HepG2 (cell line): ENCODE results near the gene CARD16. TPM values are rescaled to one million over a fixed set of nuclear protein-coding genes. Genes with fewer than 3 reads are reported as not detected.

Source experiments
- CENPT ChIP-seq: sonication (generic); formaldehyde crosslinking; IDR thresholded peaks from 2 replicates; pipeline ENCODE4 v1.8.0; 2022; ENCODE audit warnings: low read depth, mild to moderate bottlenecking, moderate library complexity, missing genetic modification reagents
- CREB1 ChIP-seq, 2 experiments: fragments of 450-650 bp in 1 of 2; IDR thresholded peaks; 2 replicates each; pipeline ENCODE4 v1.6.1; 2016 to 2017; ENCODE audit warnings: control low read depth in 1 of 2, mild to moderate bottlenecking in 1 of 2, missing compliant biosample characterization in 1 of 2, missing genetic modification characterization in 1 of 2
- FOXA3 ChIP-seq: IDR thresholded peaks from 2 replicates; pipeline ENCODE4 v1.6.1; 2016; ENCODE audit warnings: missing genetic modification reagents, missing compliant biosample characterization
- HMG20A ChIP-seq: IDR thresholded peaks from 2 replicates; pipeline ENCODE4 v1.6.1; 2016; ENCODE audit warnings: borderline replicate concordance
- IRX3 ChIP-seq: sonication (generic); formaldehyde crosslinking; IDR thresholded peaks from 2 replicates; pipeline ENCODE4 v1.8.1; 2023; ENCODE audit warnings: mild to moderate bottlenecking, low read depth, missing genetic modification reagents, borderline replicate concordance
- ISL2 ChIP-seq: sonication (generic); formaldehyde crosslinking; IDR thresholded peaks from 2 replicates; pipeline ENCODE4 v1.5.0; 2020; ENCODE audit warnings: missing genetic modification reagents
- MED13 ChIP-seq: sonication (generic); formaldehyde crosslinking; IDR thresholded peaks from 2 replicates; pipeline ENCODE4 v1.5.0; 2020; ENCODE audit warnings: missing genetic modification reagents
- SALL1 ChIP-seq: sonication (generic); formaldehyde crosslinking; IDR thresholded peaks from 2 replicates; pipeline ENCODE4 v1.8.0; 2022; ENCODE audit warnings: mild to moderate bottlenecking, missing genetic modification reagents
- SOX13 ChIP-seq, 3 experiments: fragments of 450-650 bp in 1 of 3; sonication (generic) in 1 of 3; formaldehyde crosslinking in 1 of 3; IDR thresholded peaks in 2 of 3; conservative IDR thresholded peaks in 1 of 3; 2 replicates each; pipeline versions ENCODE4 v1.5.0 to v1.6.1; 2016 to 2020; ENCODE audit warnings: antibody characterized with exemption in 1 of 3, mild to moderate bottlenecking in 1 of 3, missing compliant biosample characterization in 1 of 3, missing genetic modification reagents in 1 of 3, moderate library complexity in 1 of 3
- ZMYM3 ChIP-seq: sonication (generic); formaldehyde crosslinking; IDR thresholded peaks from 2 replicates; pipeline ENCODE4 v1.5.1; 2020; ENCODE audit warnings: mild to moderate bottlenecking, missing genetic modification reagents
- ZSCAN21 ChIP-seq: sonication (generic); formaldehyde crosslinking; IDR thresholded peaks from 2 replicates; pipeline ENCODE4 v1.8.0; 2022; ENCODE audit warnings: mild to moderate bottlenecking, missing genetic modification reagents, moderate library complexity, borderline replicate concordance
- polyA plus RNA-seq, 8 experiments: library from polyadenylated mRNA; depleted of rRNA in 3 of 8; stranded (reverse) in 7 of 8; unstranded in 1 of 8; fragments of >200 nt; fragmentation: Illumina TruSeq in 4 of 8; extraction: Trizol in 4 of 8; gene quantifications; 2 replicates each; pipeline versions ENCODE4 v1.2.1 to v1.2.3, GENCODE V29; 2011 to 2016; ENCODE audit warnings: low read depth in 4 of 8, missing spikeins in 1 of 8, mixed read lengths in 1 of 8; ENCODE audit not compliant: insufficient read depth in 1 of 8
- total RNA-seq, 5 experiments: library from RNA; depleted of rRNA; stranded (reverse); fragments of >200 nt; fragmentation: Illumina TruSeq; extraction: Trizol; gene quantifications; 2 replicates each; pipeline ENCODE4 v1.2.3, GENCODE V29; 2016; ENCODE audit warnings: low read depth in 1 of 5
- TF ChIP-seq, protein P1 (sequence below): sonication (generic); formaldehyde crosslinking; IDR thresholded peaks from 2 replicates; pipeline ENCODE4 v1.4.0; 2020; ENCODE audit warnings: mild to moderate bottlenecking, missing genetic modification reagents
- TF ChIP-seq, protein P2 (sequence below): sonication (generic); formaldehyde crosslinking; IDR thresholded peaks from 2 replicates; pipeline ENCODE4 v1.9.0; 2021; ENCODE audit warnings: missing genetic modification reagents, borderline replicate concordance
- TF ChIP-seq, protein P3 (sequence below): sonication (generic); formaldehyde crosslinking; conservative IDR thresholded peaks from 2 replicates; pipeline ENCODE4 v1.4.0; 2020; ENCODE audit warnings: missing genetic modification reagents
- TF ChIP-seq, protein P4 (sequence below), 2 experiments: sonication (generic) in 1 of 2; formaldehyde crosslinking in 1 of 2; IDR thresholded peaks; 2 replicates each; pipeline versions ENCODE4 v1.4.0 to v1.6.1; 2016 to 2020; ENCODE audit warnings: borderline replicate concordance in 1 of 2, low read depth in 1 of 2, mild to moderate bottlenecking in 1 of 2, missing genetic modification reagents in 1 of 2
- TF ChIP-seq, protein P5 (sequence below): fragments of 450-650 bp; IDR thresholded peaks from 2 replicates; pipeline ENCODE4 v1.6.1; 2016
- TF ChIP-seq, protein P6 (sequence below): IDR thresholded peaks from 2 replicates; pipeline ENCODE4 v1.6.1; 2012; ENCODE audit warnings: low read depth, low read length, improper control_type of control experiment

The CARD16 gene
- total and polyA plus RNA-seq, 2 of the 13 experiments (the other 11 are each of a cell fraction or from before 2014, with no cell fraction given), result 0.34 TPM; not detected in 1

DNA sequence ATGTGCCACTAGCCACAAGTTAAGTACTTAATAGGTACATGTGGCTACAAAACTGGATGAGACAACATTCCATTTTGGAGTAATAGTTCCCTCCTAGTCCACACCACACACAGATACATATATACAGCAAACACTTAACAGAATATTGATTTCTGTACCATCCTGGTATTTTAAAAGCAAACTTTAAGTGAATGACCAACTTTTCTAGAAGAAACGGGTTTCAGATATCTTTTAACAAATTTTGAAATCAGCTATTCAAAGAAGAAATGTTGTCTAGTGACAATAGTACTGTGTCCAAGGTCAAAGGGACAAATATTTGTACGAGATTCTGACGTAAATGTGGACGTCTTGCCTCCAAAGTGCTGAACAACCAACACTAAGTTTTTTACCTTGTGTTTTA is 12.3 kb upstream of the CARD16 start (continued):
- TF ChIP-seq, protein P1, sequence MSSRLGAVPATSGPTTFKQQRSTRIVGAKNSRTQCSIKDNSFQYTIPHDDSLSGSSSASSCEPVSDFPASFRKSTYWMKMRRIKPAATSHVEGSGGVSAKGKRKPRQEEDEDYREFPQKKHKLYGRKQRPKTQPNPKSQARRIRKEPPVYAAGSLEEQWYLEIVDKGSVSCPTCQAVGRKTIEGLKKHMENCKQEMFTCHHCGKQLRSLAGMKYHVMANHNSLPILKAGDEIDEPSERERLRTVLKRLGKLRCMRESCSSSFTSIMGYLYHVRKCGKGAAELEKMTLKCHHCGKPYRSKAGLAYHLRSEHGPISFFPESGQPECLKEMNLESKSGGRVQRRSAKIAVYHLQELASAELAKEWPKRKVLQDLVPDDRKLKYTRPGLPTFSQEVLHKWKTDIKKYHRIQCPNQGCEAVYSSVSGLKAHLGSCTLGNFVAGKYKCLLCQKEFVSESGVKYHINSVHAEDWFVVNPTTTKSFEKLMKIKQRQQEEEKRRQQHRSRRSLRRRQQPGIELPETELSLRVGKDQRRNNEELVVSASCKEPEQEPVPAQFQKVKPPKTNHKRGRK, result no peak
- TF ChIP-seq MED13 (CRISPR knock-in tag), result peak; percentile 46; the same call in 1 of the 2 replicates
- TF ChIP-seq, protein P2, sequence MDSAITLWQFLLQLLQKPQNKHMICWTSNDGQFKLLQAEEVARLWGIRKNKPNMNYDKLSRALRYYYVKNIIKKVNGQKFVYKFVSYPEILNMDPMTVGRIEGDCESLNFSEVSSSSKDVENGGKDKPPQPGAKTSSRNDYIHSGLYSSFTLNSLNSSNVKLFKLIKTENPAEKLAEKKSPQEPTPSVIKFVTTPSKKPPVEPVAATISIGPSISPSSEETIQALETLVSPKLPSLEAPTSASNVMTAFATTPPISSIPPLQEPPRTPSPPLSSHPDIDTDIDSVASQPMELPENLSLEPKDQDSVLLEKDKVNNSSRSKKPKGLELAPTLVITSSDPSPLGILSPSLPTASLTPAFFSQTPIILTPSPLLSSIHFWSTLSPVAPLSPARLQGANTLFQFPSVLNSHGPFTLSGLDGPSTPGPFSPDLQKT (CRISPR knock-in tag), result no peak
- no peak for TF ChIP-seq ZSCAN21
- no peak for TF ChIP-seq CREB1 (IDR thresholded peaks at IDR 0.05)
- TF ChIP-seq CREB1 (CRISPR knock-in tag; IDR thresholded peaks at IDR 0.05), result 0 out of 2 replicates have a peak, but pooled peaks have one; percentile 27
- no peak for TF ChIP-seq IRX3 (CRISPR knock-in tag)
- no peak for TF ChIP-seq SOX13 (IDR thresholded peaks at IDR 0.05)
- peak in 1 of 2 experiments; percentile 84; a peak in 2 of 4 replicates for TF ChIP-seq SOX13 (CRISPR knock-in tag; conservative IDR thresholded peaks at IDR 0.05 in 1 of 2, IDR thresholded peaks at IDR 0.05 in 1 of 2)
- TF ChIP-seq, protein P3, sequence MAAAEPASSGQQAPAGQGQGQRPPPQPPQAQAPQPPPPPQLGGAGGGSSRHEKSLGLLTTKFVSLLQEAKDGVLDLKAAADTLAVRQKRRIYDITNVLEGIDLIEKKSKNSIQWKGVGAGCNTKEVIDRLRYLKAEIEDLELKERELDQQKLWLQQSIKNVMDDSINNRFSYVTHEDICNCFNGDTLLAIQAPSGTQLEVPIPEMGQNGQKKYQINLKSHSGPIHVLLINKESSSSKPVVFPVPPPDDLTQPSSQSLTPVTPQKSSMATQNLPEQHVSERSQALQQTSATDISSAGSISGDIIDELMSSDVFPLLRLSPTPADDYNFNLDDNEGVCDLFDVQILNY (CRISPR knock-in tag), result no peak
- TF ChIP-seq, protein P4, sequence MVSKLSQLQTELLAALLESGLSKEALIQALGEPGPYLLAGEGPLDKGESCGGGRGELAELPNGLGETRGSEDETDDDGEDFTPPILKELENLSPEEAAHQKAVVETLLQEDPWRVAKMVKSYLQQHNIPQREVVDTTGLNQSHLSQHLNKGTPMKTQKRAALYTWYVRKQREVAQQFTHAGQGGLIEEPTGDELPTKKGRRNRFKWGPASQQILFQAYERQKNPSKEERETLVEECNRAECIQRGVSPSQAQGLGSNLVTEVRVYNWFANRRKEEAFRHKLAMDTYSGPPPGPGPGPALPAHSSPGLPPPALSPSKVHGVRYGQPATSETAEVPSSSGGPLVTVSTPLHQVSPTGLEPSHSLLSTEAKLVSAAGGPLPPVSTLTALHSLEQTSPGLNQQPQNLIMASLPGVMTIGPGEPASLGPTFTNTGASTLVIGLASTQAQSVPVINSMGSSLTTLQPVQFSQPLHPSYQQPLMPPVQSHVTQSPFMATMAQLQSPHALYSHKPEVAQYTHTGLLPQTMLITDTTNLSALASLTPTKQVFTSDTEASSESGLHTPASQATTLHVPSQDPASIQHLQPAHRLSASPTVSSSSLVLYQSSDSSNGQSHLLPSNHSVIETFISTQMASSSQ (IDR thresholded peaks at IDR 0.05; ENCODE audit: low read depth), result peak; percentile 70; the same call in 1 of the 2 replicates
- TF ChIP-seq, protein P4 (CRISPR knock-in tag; IDR thresholded peaks at IDR 0.05; ENCODE audit: borderline replicate concordance), result no peak; the same call in 1 of the 2 replicates
- TF ChIP-seq, protein P5, sequence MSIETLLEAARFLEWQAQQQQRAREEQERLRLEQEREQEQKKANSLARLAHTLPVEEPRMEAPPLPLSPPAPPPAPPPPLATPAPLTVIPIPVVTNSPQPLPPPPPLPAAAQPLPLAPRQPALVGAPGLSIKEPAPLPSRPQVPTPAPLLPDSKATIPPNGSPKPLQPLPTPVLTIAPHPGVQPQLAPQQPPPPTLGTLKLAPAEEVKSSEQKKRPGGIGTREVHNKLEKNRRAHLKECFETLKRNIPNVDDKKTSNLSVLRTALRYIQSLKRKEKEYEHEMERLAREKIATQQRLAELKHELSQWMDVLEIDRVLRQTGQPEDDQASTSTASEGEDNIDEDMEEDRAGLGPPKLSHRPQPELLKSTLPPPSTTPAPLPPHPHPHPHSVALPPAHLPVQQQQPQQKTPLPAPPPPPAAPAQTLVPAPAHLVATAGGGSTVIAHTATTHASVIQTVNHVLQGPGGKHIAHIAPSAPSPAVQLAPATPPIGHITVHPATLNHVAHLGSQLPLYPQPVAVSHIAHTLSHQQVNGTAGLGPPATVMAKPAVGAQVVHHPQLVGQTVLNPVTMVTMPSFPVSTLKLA, result no peak
- TF ChIP-seq SALL1 (CRISPR knock-in tag), result no peak
- TF ChIP-seq, protein P6, sequence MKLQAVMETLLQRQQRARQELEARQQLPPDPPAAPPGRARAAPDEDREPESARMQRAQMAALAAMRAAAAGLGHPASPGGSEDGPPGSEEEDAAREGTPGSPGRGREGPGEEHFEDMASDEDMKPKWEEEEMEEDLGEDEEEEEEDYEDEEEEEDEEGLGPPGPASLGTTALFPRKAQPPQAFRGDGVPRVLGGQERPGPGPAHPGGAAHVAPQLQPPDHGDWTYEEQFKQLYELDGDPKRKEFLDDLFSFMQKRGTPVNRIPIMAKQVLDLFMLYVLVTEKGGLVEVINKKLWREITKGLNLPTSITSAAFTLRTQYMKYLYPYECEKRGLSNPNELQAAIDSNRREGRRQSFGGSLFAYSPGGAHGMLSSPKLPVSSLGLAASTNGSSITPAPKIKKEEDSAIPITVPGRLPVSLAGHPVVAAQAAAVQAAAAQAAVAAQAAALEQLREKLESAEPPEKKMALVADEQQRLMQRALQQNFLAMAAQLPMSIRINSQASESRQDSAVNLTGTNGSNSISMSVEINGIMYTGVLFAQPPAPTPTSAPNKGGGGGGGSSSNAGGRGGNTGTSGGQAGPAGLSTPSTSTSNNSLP, result peak; percentile 53; the same call in 1 of the 2 replicates
- TF ChIP-seq HMG20A (CRISPR knock-in tag), result peak; percentile 49; the same call in 1 of the 2 replicates
- TF ChIP-seq ZMYM3 (CRISPR knock-in tag), result no peak
- TF ChIP-seq FOXA3 (CRISPR knock-in tag), result peak; percentile 41
- peak; percentile 91 for TF ChIP-seq ISL2 (CRISPR knock-in tag)
- no peak for TF ChIP-seq CENPT
